H1 (cell line): Measurements from ENCODE around the gene PLAAT1. TPM values are rescaled to one million over a fixed set of nuclear protein-coding genes. Genes with fewer than 3 reads are reported as not detected.

ENCODE experiments used
- CTCF ChIA-PET: fragments of 300-600 bp; sonication (Branson Sonifier 250); formaldehyde crosslinking; loops from one replicate; lab custom pipeline; 2021; ENCODE audit not compliant: partially characterized antibody; lab: Charles Lee
- POLR2A ChIA-PET: fragments of 300-600 bp; sonication (Branson Sonifier 250); formaldehyde crosslinking; loops from one replicate; lab custom pipeline; 2021; ENCODE audit warnings: inconsistent platforms; ENCODE audit not compliant: partially characterized antibody; lab: Charles Lee
- DNase-seq, 2 experiments: peaks; one replicate each; pipeline versions ENCODE4 v3.0.0 to v3.0.0-alpha.2; 2010 to 2022; ENCODE audit warnings: low spot score in 2 of 2, low read depth in 1 of 2, mixed read lengths in 1 of 2
- FAIRE-seq: peaks from 2 replicates; lab custom pipeline; 2011; peaks lifted over from hg19 to GRCh38; lab: Jason Lieb, UNC
- H2AFZ ChIP-seq: 2 replicates; pipeline ENCODE4 v1.8.1; 2012; ENCODE audit warnings: low read length, inconsistent platforms
- H2AK5ac ChIP-seq: 2 replicates; pipeline ENCODE4 v1.6.1; 2013; ENCODE audit warnings: low read depth, low read length
- H2BK120ac ChIP-seq: replicated peaks from 2 replicates; pipeline ENCODE3; 2013; ENCODE audit warnings: low read depth, low read length, inconsistent platforms
- H2BK12ac ChIP-seq: 2 replicates; pipeline ENCODE4 v1.6.1; 2013; ENCODE audit warnings: low read depth, low read length
- H2BK15ac ChIP-seq: 2 replicates; pipeline ENCODE4 v1.6.1; 2013; ENCODE audit warnings: low read length
- H2BK20ac ChIP-seq: 2 replicates; pipeline ENCODE4 v1.6.1; 2013; ENCODE audit warnings: low read length
- H2BK5ac ChIP-seq: 2 replicates; pipeline ENCODE4 v1.6.1; 2013; ENCODE audit warnings: low read depth, low read length
- H3K14ac ChIP-seq: 2 replicates; pipeline ENCODE4 v1.6.1; 2013; ENCODE audit warnings: inconsistent platforms; ENCODE audit not compliant: insufficient read length
- H3K18ac ChIP-seq: 2 replicates; pipeline ENCODE4 v1.6.1; 2013; ENCODE audit warnings: low read length; ENCODE audit errors: extremely low read depth
- H3K23ac ChIP-seq: 2 replicates; pipeline ENCODE4 v1.6.1; 2013; ENCODE audit warnings: inconsistent platforms; ENCODE audit not compliant: insufficient read length
- H3K23me2 ChIP-seq: 2 replicates; pipeline ENCODE4 v1.6.1; 2013; ENCODE audit warnings: low read depth, low read length
- H3K27ac ChIP-seq: 2 replicates; pipeline ENCODE4 v1.6.1; 2011; ENCODE audit warnings: low read depth, low read length, inconsistent platforms
- H3K27me3 ChIP-seq, 4 experiments: replicated peaks in 1 of 4; 1 replicate in 1 of 4; 2 replicates in 3 of 4; pipeline versions ENCODE4 v1.6.1 to v1.8.1; 2011 to 2013; ENCODE audit warnings: low read length in 3 of 4, mild to moderate bottlenecking in 3 of 4, inconsistent platforms in 2 of 4, mixed read lengths in 2 of 4, moderate library complexity in 1 of 4; ENCODE audit not compliant: control insufficient read depth in 3 of 4, insufficient read depth in 3 of 4; ENCODE audit errors: extremely low read depth in 1 of 4
- H3K36me3 ChIP-seq, 4 experiments: 2 replicates each; pipeline versions ENCODE4 v1.6.1 to v1.8.1; 2011 to 2013; ENCODE audit warnings: mild to moderate bottlenecking in 4 of 4, low read length in 3 of 4, moderate library complexity in 2 of 4, control low read depth in 1 of 4, inconsistent platforms in 1 of 4; ENCODE audit not compliant: insufficient read depth in 4 of 4, control insufficient read depth in 2 of 4
- H3K4ac ChIP-seq: replicated peaks from 2 replicates; pipeline ENCODE3; 2013; ENCODE audit warnings: low read length, low read depth, mixed read lengths, inconsistent platforms; ENCODE audit not compliant: insufficient read length
- H3K4me1 ChIP-seq, 4 experiments: replicated peaks in 1 of 4; 1 replicate in 1 of 4; 2 replicates in 3 of 4; pipeline versions ENCODE4 v1.6.1 to v1.8.1; 2011 to 2013; ENCODE audit warnings: low read length in 3 of 4, inconsistent platforms in 2 of 4, mixed read lengths in 1 of 4; ENCODE audit not compliant: insufficient read depth in 4 of 4, control insufficient read depth in 3 of 4
- H3K4me2 ChIP-seq, 2 experiments: 2 replicates each; pipeline versions ENCODE4 v1.6.1 to v1.8.1; 2011 to 2013; ENCODE audit warnings: low read depth in 2 of 2, low read length in 2 of 2, control low read depth in 1 of 2, inconsistent platforms in 1 of 2, mild to moderate bottlenecking in 1 of 2; ENCODE audit not compliant: insufficient read depth in 1 of 2
- H3K4me3 ChIP-seq, 4 experiments: fragments of 200-600, 300-600 bp in 1 of 4; sonication (generic), shearing (Covaris generic), sonication (Bioruptor Twin) in 1 of 4; 2 replicates each; pipeline versions ENCODE4 v1.5.1 to v1.8.1; 2011 to 2016; ENCODE audit warnings: low read length in 4 of 4, low read depth in 3 of 4, control low read depth in 2 of 4, inconsistent platforms in 2 of 4, mild to moderate bottlenecking in 2 of 4, mixed read lengths in 1 of 4, moderate library complexity in 1 of 4; ENCODE audit not compliant: insufficient read depth in 2 of 4; ENCODE audit errors: extremely low read depth in 1 of 4
- H3K56ac ChIP-seq: replicated peaks from 2 replicates; pipeline ENCODE3; 2013; ENCODE audit warnings: low read depth, mild to moderate bottlenecking, mixed read lengths, low read length, inconsistent platforms; ENCODE audit not compliant: insufficient read length
- H3K79me1 ChIP-seq: 2 replicates; pipeline ENCODE4 v1.6.1; 2013; ENCODE audit warnings: low read depth, low read length, control low read depth
- H3K79me2 ChIP-seq, 2 experiments: 2 replicates each; pipeline versions ENCODE4 v1.6.1 to v1.8.1; 2012 to 2013; ENCODE audit warnings: low read length in 2 of 2, mild to moderate bottlenecking in 2 of 2, inconsistent platforms in 1 of 2; ENCODE audit not compliant: insufficient read depth in 2 of 2, control insufficient read depth in 1 of 2
- H3K9ac ChIP-seq, 4 experiments: replicated peaks in 1 of 4; 1 replicate in 1 of 4; 2 replicates in 3 of 4; pipeline versions ENCODE4 v1.6.1 to v1.8.1; 2011 to 2013; ENCODE audit warnings: low read depth in 3 of 4, low read length in 3 of 4, control low read depth in 2 of 4, mild to moderate bottlenecking in 2 of 4, moderate library complexity in 2 of 4, inconsistent platforms in 1 of 4; ENCODE audit errors: extremely low read depth in 1 of 4
- H3K9me3 ChIP-seq, 2 experiments: 2 replicates each; pipeline versions ENCODE4 v1.6.1 to v1.8.1; 2012 to 2013; ENCODE audit warnings: mild to moderate bottlenecking in 2 of 2, moderate library complexity in 2 of 2, control low read depth in 1 of 2, inconsistent platforms in 1 of 2, low read depth in 1 of 2, low read length in 1 of 2, mixed read lengths in 1 of 2; ENCODE audit not compliant: insufficient read depth in 2 of 2
- H4K20me1 ChIP-seq, 2 experiments: replicated peaks in 1 of 2; 2 replicates each; pipeline versions ENCODE3 to v1.8.1; 2011 to 2013; ENCODE audit warnings: inconsistent platforms in 2 of 2, low read length in 2 of 2, mild to moderate bottlenecking in 1 of 2; ENCODE audit not compliant: insufficient read depth in 2 of 2, control insufficient read depth in 1 of 2
- H4K5ac ChIP-seq: 2 replicates; pipeline ENCODE4 v1.6.1; 2013; ENCODE audit warnings: low read length, low read depth, mixed read lengths, inconsistent platforms; ENCODE audit not compliant: insufficient read length
- H4K8ac ChIP-seq: 2 replicates; pipeline ENCODE4 v1.8.0; 2013; ENCODE audit warnings: mild to moderate bottlenecking, moderate library complexity, low read length, inconsistent platforms; ENCODE audit not compliant: insufficient read depth; ENCODE audit errors: extremely low read depth
- H4K91ac ChIP-seq: replicated peaks from 2 replicates; pipeline ENCODE3; 2013; ENCODE audit warnings: low read length, mixed read lengths, inconsistent platforms; ENCODE audit not compliant: insufficient read length
- WGBS, 2 experiments: shearing (Covaris generic) in 1 of 2; methylation state at CpG; one replicate each; pipeline versions ENCODE4 v1.1.6 to v1.1.7; 2013 to 2015; ENCODE audit warnings: low lambda C conversion rate in 2 of 2, mixed read lengths in 2 of 2, inconsistent platforms in 1 of 2, low coverage in 1 of 2, missing lambda C conversion rate in 1 of 2; ENCODE audit not compliant: insufficient replicate concordance in 2 of 2, insufficient coverage in 1 of 2, insufficient read length in 1 of 2; ENCODE audit errors: extremely low coverage in 1 of 2, missing lambda C conversion rate in 1 of 2; 5-methylcytosine and 5-hydroxymethylcytosine counted together
- polyA plus RNA-seq, 7 experiments: library from polyadenylated mRNA; depleted of rRNA in 3 of 7; stranded (reverse) in 5 of 7; unstranded in 2 of 7; fragments of >200 nt in 5 of 7; fragments of 200-250 nt in 2 of 7; gene quantifications; 1 replicate in 5 of 7; 2 replicates in 1 of 7; 4 replicates in 1 of 7; pipeline versions ENCODE4 v1.2.1 to v1.2.3, GENCODE V29; 2011 to 2013; ENCODE audit warnings: missing spikeins in 2 of 7, mixed read lengths in 2 of 7
- total RNA-seq: library from RNA; stranded (reverse); fragmentation: NEBNext Ultra II Directional; extraction: Animal tissue kit (Norgen Biotek cat#: 25700); gene quantifications from 2 replicates; pipeline ENCODE4 v1.2.1, GENCODE V29; 2021

Gene PLAAT1
- total and polyA plus RNA-seq, 2 of the 8 experiments (the other 6 are each of a cell fraction or from before 2014, with no cell fraction given), result 4.5 to 6.0 TPM

DNA sequence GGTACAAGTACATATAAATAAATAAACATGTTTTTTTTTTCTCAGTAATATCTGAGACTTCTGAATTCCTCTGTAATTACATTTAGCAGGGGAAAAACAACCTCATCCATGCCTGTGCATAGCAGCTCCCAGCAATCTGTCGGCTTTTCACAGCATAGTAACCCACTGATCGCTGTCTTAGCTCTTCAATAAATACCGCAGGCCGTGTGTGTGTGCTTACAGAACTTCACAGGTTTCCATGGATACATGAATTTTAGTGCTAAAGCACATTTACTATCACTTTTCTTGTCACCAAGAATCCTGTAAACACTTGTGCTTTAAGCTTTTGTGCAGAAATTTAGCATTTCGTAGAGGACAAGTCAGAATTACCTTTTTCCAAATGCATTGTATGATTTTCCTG, 4.0 kb upstream of the PLAAT1 start:
- ChIA-PET CTCF (interaction anchor here (0.7 to 1.1 kb wide), 2 partner anchors 46 to 327 kb away, joined by 3 read pairs; no protein-coding TSS in a partner anchor), POLR2A (no interaction called here)
- no peak overlapping the region for H4K5ac ChIP-seq
- H2BK120ac ChIP-seq, result no peak overlapping the region
- no peak for DNase-seq
- FAIRE-seq, result no peak
- no peaks in the 10 kb centered on the region for H3K79me2 ChIP-seq
- H3K27ac ChIP-seq, result no peak overlapping the region
- H2AK5ac ChIP-seq, result no peak overlapping the region
- H4K91ac ChIP-seq, result no peak overlapping the region
- H3K4me2 ChIP-seq, result no peak overlapping the region
- peaks cover 0 to 9% (median 4%) of the 10 kb centered on the region in 4 experiments; a peak in 5 of 7 replicates for H3K27me3 ChIP-seq
- H3K4ac ChIP-seq, result no peak overlapping the region
- no peaks in the 10 kb centered on the region for H3K79me1 ChIP-seq
- no peak overlapping the region for H3K4me3 ChIP-seq
- H4K8ac ChIP-seq, result no peak overlapping the region
- no peak overlapping the region for H2BK12ac ChIP-seq
- WGBS, 2 experiments, result 98% methylated on average over 5 of the region's 5 CpGs; no CpG with 5 or more reads in 1 of the 2 experiments
- H3K9me3 ChIP-seq, result no peaks in the 10 kb centered on the region
- H3K9ac ChIP-seq, result no peak overlapping the region
- no peak overlapping the region for H3K56ac ChIP-seq
- no peak overlapping the region for H3K18ac ChIP-seq
- H3K36me3 ChIP-seq, result no peaks in the 10 kb centered on the region
- H2BK15ac ChIP-seq, result no peak overlapping the region
- H3K4me1 ChIP-seq, result peaks cover 0 to 2% (median 1%) of the 10 kb centered on the region in 4 experiments; a peak in 3 of 7 replicates
- no peak overlapping the region for H2AFZ ChIP-seq
- H2BK5ac ChIP-seq, result no peak overlapping the region
- peaks cover 8% of the 10 kb centered on the region; the same call in 1 of the 2 replicates for H3K23me2 ChIP-seq
- H2BK20ac ChIP-seq, result no peak overlapping the region
- no peak overlapping the region for H3K14ac ChIP-seq
- no peaks in the 10 kb centered on the region for H4K20me1 ChIP-seq
- H3K23ac ChIP-seq, result no peak overlapping the region
